NCI-H1105 (cell line): ENCODE measurements around the gene PTGES2.
"Not testable (repeated sequence)": the region's sequence is repeated elsewhere in the genome, so short reads cannot be mapped to it uniquely, and the experiment has no call there.

Experiments
- DNase-seq: peaks from one replicate; lab custom pipeline; 2025; lab: John Stamatoyannopoulos, UW

The PTGES2 gene

DNA sequence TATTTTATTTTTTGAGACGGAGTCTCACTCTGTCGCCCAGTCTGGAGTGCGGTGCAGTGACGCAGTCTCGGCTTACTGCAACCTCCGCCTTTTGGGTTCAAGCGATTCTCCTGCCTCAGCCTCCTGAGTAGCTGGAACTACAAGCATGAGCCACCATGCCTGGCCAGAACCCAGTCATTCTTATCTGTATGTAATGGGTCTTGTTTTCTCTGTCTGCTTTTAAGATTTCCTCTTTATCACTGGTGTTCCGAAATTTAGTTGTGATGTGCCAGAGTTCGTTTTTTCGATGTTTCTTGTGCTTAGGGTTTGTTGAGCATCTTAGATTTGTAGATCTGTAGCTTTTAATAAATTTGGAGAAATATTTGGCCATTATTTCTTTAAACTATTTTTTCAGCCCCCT is 40.3 kb downstream of the PTGES2 start:
- no peak for DNase-seq

DNA sequence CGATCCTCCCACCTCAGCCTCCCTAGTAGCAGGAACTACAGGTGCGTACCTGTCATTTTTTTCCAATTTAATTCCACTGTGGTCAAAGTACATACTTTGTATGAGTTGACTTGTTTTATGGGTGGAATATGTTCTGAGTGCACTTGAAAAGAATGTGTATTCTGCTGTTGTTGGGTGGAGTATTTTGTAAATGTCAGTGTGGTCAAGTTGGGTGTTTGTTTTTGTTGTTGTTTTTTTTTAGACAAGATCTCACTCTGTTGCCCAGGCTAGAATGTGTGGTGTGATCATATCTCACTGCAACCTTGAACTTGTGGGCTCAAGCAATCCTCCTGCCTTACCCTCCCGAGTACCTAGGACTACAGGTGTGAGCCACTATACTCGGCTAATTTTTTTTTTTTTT is 41.6 kb downstream of the PTGES2 start:
- DNase-seq: no peak

DNA sequence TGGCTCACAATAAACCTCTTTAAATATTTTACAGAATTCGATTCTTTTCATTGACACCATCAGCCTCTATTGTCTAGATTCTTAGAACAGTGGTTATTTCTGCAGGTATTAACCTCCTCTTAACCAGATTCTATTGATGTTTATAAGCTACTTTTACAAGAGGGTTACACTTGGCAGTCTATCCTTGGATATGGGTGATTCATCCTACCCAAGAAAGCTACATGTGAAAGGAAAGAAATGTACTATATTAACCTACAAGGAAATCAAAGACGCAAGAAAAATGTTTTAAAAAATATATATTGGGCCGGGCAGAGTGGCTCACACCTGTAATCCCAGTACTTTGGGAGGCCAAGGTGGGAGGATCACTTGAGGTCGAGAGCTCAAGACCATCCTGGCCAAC is 42.8 kb downstream of the PTGES2 start:
- DNase-seq: no peak

DNA sequence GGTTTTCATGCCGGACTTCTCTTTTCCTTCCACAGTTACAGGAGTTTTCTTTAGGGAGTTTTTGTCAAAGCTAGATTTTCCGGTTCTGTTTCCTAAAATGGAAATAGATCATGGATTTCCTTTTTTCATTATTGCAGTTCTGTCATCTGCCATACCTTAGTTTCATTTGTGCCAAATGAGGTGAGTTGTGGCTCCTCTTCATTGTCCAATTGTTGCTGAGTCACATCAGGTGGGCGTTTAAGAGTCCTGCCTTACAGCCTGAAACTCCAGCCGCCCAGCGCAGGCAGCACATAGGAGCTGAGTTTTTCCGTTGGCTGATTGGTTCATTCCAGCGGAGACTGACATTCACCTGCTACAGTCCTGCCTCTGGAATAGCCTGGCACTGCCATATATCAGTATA is 45.4 kb downstream of the PTGES2 start:
- DNase-seq: no peak

DNA sequence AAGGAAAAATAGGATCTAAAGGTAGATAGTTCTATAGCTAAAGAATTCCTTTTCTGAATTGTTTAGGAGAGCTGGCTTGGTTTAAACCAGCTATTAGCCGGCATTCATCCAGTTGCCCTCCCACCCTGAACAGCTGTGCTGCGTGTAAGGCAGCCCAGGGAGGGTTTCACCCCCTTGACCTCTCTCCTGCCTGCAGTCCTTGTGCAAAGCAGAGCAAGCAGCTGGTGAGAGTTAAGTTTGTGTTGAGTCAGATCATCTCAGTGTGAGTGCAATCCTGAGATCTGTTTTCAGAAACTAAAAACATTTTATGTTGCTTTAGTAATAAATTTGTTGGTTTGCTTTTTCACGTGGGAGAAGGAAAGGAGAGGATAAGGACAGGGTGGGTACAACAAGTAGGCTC is 46.5 kb downstream of the PTGES2 start:
- no peak for DNase-seq

DNA sequence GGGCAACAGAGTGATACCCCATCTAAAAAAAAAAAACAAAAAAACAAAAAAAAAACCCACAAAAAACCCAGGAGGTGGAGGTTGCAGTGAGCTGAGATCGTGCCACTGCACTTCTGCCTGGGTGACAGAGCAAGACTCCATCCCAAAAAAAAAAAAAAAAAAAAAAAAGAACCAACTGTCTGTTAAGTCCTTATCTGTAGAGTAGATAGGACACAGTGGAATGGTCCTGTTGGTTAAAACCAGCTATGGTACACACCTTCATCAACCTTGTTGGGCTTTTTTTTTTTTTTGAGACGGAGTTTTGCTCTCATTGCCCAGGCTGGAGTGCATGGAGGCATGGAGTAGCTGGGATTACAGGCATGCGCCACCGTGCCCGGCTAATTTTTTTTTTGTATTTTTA is 47.3 kb downstream of the PTGES2 start:
- no peak for DNase-seq

DNA sequence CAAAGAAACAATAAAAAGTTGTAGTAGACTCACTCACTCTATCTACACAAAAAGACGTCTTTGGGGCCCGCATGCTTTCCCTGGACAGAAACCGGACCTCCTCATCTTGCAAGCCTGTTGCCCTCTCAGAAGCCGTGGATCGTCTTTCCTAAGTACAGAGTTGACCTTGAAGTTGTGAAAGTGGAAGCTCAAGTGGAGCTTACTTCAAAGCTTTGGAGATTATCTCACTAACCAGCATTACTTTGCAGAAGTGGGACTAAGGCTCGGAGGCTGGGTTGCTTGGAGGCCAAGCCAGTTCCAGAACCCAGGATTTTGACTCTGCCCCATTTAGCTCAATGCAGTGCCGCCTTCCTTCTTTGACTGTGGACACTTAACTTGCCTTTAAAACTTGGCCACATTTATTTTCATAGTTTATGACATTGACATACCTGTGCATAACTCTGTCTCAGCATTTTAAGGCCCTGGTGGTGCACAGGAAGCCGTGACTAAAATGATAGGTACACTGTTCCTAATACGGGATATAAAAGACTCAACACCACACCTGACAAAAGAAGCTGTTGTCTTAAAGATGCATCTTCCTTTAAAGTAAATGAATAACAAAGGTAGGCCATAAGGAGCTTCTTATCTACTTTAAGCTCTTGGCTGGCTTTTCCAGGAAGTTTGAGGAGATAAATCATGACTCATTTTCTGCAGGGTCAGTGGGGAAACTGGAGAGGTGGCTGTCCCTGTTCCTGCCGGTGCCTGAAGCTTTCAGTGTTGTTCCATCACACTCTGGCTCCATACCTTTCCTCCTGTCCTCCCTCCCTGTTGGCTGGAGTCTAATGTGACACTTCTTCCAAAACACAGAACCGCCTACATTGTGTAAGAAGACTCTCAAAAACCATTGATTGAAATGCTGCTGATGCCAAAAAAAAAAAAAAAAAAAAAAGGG is 48.8 kb downstream of the PTGES2 start:
- no peak for DNase-seq

DNA sequence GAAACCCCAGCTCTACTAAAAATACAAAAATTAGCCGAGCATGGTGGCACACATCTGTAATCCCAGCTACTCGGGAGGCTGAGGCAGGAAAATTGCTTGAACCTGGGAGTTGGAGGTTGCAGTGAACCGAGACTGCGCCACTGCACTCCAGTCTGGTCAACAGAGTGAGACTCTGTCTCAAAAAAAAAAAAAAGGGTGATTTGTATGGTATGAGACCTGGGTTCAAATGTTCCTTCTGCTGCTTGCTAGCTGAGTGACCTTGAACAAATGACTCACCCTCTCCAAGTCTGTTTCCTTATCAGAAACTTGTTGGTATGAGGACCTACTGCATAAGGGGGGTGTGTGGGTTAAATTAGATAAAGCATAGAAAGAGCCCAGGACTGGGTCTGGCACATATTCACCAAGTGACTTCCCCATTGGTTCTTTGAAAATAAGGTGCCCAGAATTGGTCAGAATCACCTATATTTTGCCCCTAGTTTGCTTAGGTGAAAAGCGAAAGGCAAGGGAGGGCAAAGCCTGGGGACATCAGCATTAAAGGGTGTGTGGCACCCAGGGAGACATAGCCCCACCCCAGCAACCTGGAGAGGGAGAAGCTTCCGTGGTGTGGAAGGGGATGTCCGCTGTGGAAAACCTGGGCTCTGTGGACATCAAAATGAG is 49.6 kb downstream of the PTGES2 start:
- no peak for DNase-seq

DNA sequence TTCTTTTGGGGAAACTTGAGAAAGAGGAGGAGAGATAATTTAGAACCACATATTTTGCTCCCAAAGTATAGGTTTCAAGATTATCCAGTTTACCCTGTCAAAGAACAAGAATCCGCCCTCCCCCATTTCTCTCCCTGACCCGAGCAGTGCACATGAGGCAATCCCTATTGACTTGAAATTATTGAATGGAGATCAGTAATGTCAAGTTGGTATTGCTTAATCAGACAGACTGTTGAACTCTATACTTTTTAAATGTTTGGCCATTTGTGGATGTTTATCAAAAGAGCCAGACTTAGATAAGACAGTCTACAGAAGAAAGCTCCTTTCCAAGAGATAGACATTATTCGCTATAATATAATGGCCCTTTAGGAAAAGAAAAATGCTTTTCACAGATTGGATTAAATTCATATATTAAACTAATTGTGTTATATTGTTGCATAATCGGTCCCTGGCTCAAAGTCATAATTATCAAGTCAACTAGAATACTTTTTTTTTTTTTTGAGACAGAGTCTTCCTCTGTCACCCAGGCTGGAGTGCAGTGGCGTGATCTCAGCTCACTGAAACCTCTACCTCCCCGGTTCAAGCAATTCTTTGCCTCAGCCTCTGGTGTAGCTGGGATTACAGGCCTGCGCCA is 54.2 kb downstream of the PTGES2 start:
- DNase-seq: no peak

DNA sequence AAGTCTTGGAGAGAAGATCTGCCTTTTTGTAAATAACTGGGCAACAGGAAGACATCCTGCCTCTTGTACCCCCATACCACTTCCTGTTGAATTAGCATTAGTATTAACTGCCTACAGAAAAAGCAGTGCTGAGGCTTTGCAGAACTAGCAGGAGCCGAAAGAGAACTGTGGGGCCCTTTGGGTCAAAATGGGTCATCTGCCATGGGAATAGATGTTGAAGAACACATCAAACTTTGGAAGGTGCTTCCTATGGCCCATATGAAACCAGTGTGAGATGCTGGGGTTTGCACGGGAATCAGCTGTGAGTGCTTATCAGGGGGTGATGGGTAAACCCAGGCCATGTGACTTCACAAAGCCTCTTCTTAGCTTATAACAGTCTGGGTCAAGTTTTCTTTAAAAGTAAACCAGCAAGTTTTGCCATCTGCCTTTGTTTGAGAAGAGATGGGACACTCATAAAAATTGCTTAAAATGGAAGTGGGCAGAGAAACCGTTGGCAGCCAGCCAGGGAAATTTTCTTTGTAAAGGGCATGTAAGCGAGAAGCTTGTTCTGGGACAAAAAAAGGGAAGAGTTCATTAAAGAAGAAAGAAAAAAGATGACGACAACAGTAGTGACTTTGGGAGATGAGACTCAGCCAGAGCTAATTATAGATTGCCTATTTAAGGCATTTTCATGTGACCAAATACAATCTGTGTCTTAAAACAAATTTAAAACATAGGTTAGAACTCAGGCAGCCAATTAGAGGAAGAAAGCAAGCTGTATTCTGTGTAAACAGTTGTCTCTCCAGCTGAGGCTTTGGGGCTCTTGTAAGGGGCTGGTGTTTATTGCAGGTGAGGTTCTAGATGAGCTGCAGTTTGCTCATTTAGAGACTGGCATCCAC is 55.1 kb downstream of the PTGES2 start:
- peak; percentile 42 for DNase-seq

DNA sequence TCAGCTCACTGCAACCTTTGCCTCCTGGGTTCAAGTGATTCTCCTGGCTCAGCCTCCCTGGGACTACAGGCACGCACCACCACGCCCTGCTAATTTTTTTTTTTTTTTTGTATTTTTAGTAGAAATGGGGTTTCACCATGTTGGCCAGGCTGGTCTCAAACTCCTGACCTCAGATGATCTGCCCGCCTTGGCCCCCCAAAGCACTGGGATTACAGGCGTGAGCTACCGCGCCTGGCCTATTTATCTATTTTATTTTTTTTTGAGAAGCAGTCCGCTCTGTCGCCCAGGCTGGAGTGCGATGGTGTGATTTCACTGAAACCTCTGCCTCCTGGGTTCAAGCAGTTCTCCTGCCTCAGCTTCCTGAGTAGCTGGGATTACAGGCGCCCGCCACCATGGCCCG is 56.1 kb downstream of the PTGES2 start:
- DNase-seq: not testable (repeated sequence)

DNA sequence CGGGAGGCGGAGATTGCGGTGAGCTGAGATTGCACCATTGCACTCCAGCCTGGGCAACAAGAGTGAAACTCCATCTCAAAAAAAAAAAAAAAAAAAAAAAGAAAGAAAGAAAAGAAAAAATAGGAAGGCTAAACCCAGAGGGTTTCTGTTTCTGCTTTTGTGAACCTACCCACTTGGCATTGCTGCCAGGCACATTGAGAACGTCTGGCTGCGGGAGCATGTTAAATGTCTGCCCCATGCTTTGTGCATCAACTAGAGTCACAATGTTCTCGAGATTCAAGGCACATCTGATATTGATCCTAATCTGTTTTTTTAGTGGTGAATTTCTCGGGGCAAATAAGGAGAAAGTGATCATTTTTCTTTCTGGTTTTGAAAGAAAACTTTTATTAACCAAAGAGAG is 56.7 kb downstream of the PTGES2 start:
- DNase-seq: no peak
